ENCODE results near the gene GPR52.

DNA sequence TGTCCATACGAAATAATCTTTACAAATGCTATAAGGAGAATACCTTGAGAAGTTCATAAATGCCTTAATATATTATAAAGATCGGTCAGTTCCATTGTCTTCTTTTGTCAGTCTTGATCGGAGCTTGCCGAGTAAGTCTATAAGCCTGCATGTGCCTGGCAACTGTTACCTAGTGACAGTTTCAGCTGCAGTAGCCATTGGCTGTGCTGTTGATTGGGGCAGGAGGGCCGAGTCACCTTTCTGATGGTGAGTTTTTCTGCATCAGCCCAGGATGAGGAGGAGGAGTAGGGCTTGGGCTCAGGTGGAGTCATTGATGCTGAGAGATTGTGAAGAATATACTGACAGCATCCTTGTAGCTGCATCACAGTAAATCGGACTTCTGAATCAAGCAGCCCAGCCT is 1.9 kb upstream of the GPR52 start:
- no peak for TF ChIP-seq CTCF (conservative IDR thresholded peaks at IDR 0.05; ENCODE audit: low read depth, low read length)
- no peak for TF ChIP-seq EZH2 (IDR thresholded peaks at IDR 0.05; ENCODE audit: borderline replicate concordance, low read depth, low read length, poor library complexity, severe bottlenecking)

All from A673 (cell line).